Stimulated activated CD4-positive, alpha-beta T cell treated with anti-CD3 and anti-CD28 coated beads, TNF-alpha, amount 100 ng/mL, for 24 hours (primary cell): Measurements from ENCODE around the gene FSTL4.

ENCODE experiments used
- DNase-seq, 3 experiments: peaks; one replicate each; pipeline ENCODE4 v3.0.0-alpha.2; 2020; ENCODE audit warnings: low read depth in 3 of 3

The FSTL4 gene

DNA sequence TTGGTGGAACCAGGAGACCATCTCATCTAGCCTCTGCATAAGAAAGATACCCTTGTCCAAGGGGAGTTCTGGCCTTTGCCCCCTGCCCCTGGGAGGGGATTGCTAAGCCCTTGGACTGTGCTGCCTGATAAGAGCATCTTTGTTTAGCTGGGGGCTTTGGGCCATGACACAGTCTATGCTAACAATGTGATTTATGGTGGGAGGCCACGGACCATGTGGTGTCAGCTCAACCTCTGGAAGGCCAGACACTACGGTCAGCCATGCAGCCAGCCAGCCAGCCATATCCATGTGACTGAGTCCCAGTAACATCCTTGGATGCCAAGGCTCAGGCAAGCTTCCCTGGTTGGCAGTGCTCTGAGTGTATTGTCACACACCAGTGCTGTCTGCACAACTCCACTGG lies 244.4 kb downstream of the FSTL4 start:
- DNase-seq: no peak

GRCh38 chr5:133367071-133367786 lies 245.1 kb downstream of the FSTL4 start:
- no peak for DNase-seq

DNA sequence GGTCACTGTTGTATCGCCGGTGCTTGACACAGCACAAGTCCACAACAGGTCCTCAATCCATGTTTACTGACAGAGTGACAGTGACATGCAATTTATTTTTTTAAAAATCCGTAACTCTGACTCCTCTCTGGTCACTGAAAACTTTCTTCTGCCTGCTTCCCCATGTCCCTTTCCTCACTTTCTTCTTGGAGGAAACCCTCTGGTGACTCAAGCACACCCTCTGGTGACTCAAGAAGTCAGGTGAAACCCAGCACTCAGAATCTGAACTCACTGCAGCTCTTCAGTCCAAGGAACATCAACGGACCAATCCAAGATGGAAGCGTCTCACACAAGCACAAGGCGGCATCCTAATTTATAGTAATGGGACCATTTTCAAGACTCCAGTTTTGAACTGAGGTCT lies 245.9 kb downstream of the FSTL4 start:
- no peak for DNase-seq

GRCh38 chr5:133365738-133366137 lies 246.6 kb downstream of the FSTL4 start:
- DNase-seq: no peak

GRCh38 chr5:133364936-133365707 lies 247.2 kb downstream of the FSTL4 start:
- no peak for DNase-seq

DNA sequence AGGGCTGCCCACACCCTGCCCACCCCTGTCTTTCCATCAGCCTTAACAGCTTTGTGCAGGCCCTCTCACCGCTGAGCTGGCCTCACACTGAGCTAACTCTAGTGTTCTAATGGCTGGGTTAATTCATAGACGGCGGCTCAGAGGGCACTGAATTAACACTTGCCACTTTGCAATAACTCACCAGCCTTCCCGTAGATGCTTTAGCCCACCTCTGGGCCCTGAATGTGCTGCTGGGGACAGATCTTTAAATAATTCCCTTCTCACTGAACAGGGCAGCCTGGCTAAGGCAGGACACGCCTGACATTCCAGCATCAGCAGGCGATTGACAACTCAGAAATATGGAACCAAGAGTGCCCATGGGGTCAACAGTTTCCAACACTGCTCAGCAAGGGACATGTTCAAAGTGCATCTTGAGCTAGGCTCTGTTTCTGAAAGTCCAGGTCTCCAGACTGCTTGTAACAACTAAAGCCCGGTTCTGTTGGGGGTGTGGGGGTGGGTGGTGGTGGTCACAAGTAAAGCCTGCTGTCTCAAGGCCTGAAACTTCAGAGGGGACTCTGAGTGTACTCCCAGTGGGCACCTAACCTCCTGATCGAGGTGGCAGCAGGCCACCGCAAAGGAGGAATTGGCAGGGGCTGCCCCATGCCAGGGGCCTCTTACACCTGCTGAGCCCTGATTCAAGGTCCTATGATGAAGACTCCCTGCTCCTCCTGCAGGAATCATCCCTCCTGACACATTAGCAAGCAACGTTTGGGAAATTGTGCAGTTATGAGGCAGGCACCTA lies 248.3 kb downstream of the FSTL4 start:
- no peak for DNase-seq

DNA sequence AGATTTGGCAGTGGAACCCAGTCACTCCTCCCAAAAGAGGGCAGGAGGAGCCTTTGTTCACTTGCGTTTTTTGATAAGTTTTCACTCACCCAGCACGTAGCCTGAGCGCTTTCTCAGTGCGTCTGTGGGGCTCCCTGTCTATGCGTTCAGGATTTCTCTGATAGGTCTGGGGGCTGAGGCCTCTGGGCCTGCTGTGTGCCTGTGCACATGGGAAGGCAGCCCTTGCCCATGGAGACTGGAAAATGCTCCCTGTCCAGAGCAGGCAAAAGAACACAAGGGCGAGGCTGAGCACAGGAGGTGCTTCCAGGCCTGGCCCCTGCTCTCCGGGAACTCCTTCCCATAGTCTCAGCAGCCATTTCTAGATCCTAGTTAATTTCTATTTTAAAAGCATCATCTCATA lies 249.9 kb downstream of the FSTL4 start:
- no peak for DNase-seq

DNA sequence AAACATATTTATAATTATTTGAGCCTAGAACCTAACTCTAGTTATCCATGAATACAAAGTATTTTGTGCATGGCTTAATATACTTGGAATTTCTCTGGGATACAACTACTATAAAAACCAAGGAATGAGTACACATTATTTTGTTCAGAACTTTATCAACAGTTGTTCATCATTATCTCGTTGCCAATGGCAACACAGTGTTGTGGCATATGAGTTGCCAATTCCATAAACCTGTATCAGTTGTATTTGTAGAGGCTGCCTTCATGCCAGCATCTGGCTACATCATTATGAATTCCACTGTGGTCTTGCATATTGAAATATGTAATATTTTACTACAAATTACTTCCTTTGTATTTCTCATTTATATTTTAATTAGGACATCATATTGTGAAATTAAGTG lies 250.4 kb downstream of the FSTL4 start:
- no peak for DNase-seq

DNA sequence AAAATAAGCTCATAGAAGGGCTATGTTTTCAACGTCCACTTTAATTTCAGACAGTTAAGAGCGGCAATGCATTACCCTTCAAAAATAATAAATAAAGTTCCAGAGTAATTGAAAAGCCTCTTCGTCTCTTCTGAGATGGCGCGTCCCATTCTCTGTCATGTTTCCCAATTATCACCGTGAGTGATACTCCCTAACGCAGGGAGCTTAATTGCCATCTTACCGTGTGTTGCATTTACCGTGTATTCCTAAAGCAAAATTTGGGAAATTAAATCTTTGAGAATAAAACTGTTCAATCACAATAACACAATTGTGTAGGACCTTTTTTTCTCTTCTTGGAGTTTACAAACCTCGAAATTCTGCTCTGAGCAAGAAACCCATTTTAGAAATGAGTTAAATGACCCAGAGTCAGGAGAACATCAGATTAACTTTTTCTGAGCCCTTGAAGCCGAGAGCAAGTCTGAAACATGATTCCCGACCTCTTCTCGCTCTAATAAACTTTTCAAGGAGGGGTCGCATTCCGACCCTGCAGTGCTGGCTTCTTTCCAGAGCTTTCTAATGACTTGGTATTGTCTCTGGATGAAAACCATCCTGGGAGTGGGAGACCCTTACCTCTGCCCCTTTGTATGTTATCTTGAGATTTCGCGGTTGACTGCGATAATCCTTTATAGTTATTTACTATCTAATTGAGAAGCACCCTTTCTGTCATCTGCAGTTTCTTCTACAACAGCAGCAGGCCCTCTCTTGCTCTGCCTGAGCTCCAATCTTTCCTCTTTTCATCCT lies 251.5 kb downstream of the FSTL4 start:
- no peak for DNase-seq

DNA sequence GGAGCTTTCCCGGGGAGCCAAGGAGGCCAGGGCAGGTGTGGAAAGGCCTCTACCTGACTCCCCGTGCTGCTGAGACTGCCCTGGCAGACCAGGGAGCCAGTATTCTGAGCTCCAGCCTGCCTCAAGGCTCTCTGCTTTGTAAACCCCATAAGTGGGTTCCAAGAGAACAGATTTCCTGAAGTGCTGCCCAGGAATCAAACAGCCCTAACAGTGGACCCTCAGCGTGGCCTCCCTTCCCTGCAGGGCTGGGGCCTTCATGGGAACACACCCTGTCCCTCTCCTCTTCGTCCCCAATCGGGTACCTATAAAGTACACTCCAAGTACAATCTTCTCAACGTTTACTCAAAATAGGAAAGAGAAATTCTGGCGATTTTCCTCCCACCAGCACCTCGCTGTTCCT lies 252.5 kb downstream of the FSTL4 start:
- no peak for DNase-seq

GRCh38 chr5:133358271-133358670 lies 254.1 kb downstream of the FSTL4 start:
- DNase-seq: no peak

DNA sequence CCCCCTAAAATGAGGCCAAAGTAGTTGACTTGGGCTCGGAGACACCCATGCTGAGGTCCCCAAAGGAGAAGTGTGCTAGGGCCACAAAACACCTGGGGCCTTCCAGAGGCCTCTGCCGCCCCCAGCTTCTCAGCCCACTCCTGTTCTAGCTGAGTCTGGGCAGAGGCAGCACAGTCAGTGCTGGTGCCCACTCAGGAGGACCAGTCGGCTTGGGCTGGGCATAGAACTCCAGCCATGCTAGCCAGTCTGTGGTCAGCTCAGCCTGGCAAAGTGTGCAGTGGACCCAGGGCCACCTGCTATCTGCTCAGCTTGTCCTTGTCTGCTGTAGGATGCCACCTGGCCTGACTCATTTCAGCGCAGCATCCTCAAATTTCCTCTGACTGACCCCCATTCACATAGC lies 254.6 kb downstream of the FSTL4 start:
- no peak for DNase-seq

DNA sequence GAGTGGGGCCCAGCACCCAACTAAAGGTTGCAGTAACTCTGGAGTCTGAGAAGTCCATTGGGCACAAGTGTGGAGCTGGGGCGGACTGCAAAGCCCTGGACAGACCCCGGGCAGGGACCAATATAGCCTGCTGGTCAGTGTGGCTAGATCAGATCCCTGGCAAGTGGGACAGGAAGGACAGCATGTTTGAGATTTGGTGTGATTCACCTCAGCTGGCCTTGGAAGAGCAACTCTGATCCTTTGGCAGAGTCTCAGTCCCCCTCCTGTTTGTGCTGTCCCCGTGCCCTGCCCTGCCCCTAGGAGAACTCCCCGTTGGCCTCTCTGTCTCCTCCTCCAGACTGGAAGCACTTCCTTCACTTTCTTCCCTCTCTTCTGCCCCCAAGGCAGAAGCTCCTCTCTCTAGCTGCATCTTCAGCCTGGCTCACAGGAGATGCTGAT lies 255.3 kb downstream of the FSTL4 start:
- no peak for DNase-seq

DNA sequence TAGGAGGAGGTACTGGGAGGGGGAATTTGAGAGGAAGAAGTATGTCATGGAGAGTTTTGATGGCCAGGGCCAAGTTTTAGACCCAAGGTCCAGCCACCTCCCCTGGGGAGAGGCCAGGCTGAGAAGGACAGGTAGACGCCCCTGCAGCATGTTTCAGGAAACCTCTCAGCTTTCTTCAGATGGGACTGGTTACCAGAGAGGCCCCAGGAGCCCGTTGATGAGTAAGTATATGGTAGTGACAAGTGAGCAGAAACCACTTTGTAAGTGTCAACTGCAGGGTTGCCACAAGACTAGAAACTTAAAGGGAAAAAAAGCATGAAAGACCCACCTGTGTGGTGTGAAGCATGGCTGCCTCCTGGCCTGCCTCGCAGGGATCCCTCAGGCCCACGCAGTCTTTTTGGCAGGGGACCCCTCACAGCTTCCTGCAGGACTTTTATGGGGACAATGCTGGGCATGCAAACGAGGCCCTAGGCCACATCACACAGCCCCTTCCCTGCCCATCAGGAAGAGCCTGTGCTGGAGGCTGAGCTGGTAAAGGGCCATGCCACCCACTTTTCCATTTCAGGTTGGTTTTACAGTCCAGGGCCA lies 255.9 kb downstream of the FSTL4 start:
- DNase-seq: no peak

DNA sequence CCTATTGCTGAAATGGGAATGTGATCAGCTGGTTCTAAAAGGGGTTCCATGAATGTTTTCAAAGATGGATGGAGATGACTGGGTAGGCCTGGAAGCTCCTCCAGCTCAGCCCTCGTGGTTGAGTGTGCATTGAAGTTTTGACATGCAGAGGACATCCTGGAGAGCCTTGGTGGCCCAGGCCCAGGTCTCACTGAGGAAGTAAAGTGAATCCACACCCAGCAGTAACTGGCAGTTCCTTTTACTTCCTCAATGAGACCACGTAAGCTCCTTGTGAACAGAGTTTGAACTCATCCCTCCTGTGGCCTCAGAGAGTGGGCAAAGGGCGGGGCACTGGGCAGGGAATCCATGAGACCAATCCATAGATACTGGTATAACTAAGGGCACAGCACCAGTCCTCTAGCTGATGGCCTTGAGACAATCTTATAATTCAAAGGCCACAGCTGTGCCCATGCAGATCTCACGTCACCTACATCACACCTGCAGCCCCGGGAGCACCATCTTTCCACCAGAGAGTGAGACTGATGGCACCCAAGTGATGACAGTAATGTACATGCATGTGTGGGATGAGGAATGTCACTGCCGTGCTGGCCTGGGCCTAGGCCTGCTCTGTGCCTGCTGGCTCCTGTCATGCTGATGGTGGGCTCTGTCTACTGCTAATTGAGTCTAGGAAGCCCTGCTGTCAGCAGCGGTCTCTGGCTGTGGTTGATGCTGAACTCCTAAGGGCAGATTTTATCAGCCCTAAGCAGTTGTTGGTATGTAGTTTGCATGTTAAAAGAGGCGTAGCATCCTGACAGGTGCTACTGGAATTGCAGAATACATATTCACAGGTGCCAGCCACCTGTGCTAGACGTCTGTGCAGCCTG lies 257.8 kb downstream of the FSTL4 start:
- DNase-seq: no peak

GRCh38 chr5:133353741-133354140 lies 258.6 kb downstream of the FSTL4 start:
- DNase-seq: no peak

GRCh38 chr5:133348406-133348805 lies 263.9 kb downstream of the FSTL4 start:
- no peak for DNase-seq

DNA sequence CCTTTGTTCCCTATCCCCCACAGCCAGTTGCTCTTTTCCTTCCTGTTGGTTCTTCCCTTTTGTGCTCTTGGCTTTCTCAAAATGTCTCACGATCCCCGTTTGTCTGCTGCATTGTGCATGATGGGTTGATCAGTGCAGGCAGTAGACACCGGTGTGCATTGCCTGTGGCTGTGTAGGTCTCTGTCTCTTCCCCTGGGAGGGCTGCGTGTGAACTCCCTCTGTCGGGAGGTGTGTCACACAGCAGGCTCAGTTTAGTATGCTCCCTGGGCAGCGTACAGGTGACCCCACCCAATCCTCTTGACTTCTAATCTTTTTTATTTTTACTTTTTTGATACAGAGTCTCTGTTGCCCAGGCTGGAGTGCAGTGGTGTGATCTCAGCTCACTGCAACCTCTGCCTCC lies 265.3 kb downstream of the FSTL4 start:
- no peak for DNase-seq

DNA sequence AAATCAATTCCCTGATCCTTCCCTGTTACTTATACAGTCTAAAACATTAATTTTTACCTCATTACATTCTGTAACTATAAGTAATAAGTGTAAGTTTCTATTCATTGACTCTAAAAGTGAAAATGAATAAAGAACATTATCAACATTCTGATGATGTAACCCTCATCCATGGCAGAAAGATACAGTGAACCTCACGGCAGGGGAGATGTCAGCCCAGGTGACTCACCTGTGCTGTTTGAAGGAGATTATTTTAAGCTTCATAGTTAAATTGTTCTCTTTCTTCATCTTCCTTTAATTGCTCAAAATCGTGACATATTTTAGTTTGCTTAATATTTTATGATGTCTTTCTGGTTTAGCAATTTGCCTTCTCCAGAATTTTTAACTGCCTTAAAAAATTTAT lies 268.1 kb downstream of the FSTL4 start:
- no peak for DNase-seq

GRCh38 chr5:133343196-133343595 lies 269.1 kb downstream of the FSTL4 start:
- no peak for DNase-seq
